Astrocyte (in vitro differentiated cells and primary cell): ENCODE data around the gene TIAM2. TPM values are rescaled to one million over a fixed set of nuclear protein-coding genes. Genes with fewer than 3 reads are reported as not detected.

Experiments
- DNase-seq: peaks from one replicate; pipeline ENCODE4 v3.0.0-alpha.2; 2010; ENCODE audit warnings: low read depth
- FAIRE-seq: peaks from 2 replicates; lab custom pipeline; 2011; peaks lifted over from hg19 to GRCh38; lab: Jason Lieb, UNC
- H2AFZ ChIP-seq: 2 replicates; pipeline ENCODE4 v1.6.0; 2012; ENCODE audit warnings: low read depth, low read length, inconsistent platforms
- H3K27ac ChIP-seq: 2 replicates; pipeline ENCODE4 v1.5.1; 2011; ENCODE audit warnings: low read depth, low read length, inconsistent platforms
- H3K27me3 ChIP-seq: 2 replicates; pipeline ENCODE4 v1.6.0; 2011; ENCODE audit warnings: low read length, inconsistent platforms; ENCODE audit not compliant: insufficient read depth
- H3K36me3 ChIP-seq: 2 replicates; pipeline ENCODE4 v1.5.1; 2011; ENCODE audit warnings: low read length, inconsistent platforms; ENCODE audit not compliant: insufficient read depth
- H3K4me1 ChIP-seq: 2 replicates; pipeline ENCODE4 v1.5.1; 2011; ENCODE audit warnings: low read length, inconsistent platforms; ENCODE audit not compliant: insufficient read depth
- H3K4me2 ChIP-seq: 2 replicates; pipeline ENCODE4 v1.6.0; 2012; ENCODE audit warnings: low read length, inconsistent platforms
- H3K4me3 ChIP-seq: 2 replicates; pipeline ENCODE4 v1.5.1; 2011; ENCODE audit warnings: low read depth, mild to moderate bottlenecking, low read length, inconsistent platforms; ENCODE audit not compliant: insufficient read depth
- H3K79me2 ChIP-seq: 2 replicates; pipeline ENCODE4 v1.6.0; 2012; ENCODE audit warnings: mild to moderate bottlenecking, low read length, inconsistent platforms; ENCODE audit not compliant: insufficient read depth
- H3K9ac ChIP-seq: 2 replicates; pipeline ENCODE4 v1.6.0; 2012; ENCODE audit warnings: mild to moderate bottlenecking, low read length, inconsistent platforms
- H3K9me3 ChIP-seq: 2 replicates; pipeline ENCODE4 v1.5.1; 2012; ENCODE audit warnings: low read depth, mild to moderate bottlenecking, low read length, inconsistent platforms; ENCODE audit not compliant: insufficient read depth
- H4K20me1 ChIP-seq: 2 replicates; pipeline ENCODE4 v1.6.0; 2012; ENCODE audit warnings: low read length, inconsistent platforms; ENCODE audit not compliant: insufficient read depth
- H3K27ac Mint-ChIP-seq: one replicate; pipeline ENCODE4 v1.8.0; 2021; ENCODE audit warnings: mild to moderate bottlenecking, mixed read lengths; ENCODE audit not compliant: unreplicated experiment
- H3K27me3 Mint-ChIP-seq: one replicate; pipeline ENCODE4 v1.8.0; 2021; ENCODE audit warnings: low read depth, mixed read lengths; ENCODE audit not compliant: unreplicated experiment
- H3K36me3 Mint-ChIP-seq: one replicate; pipeline ENCODE4 v1.8.0; 2021; ENCODE audit warnings: low read depth, mixed read lengths; ENCODE audit not compliant: unreplicated experiment
- H3K4me1 Mint-ChIP-seq: one replicate; pipeline ENCODE4 v1.8.0; 2021; ENCODE audit warnings: low read depth, mixed read lengths; ENCODE audit not compliant: unreplicated experiment
- H3K4me3 Mint-ChIP-seq: one replicate; pipeline ENCODE4 v1.8.0; 2021; ENCODE audit warnings: mild to moderate bottlenecking, moderate library complexity, mixed read lengths; ENCODE audit not compliant: unreplicated experiment
- H3K9me3 Mint-ChIP-seq: one replicate; pipeline ENCODE4 v1.8.0; 2021; ENCODE audit warnings: mild to moderate bottlenecking, mixed read lengths; ENCODE audit not compliant: unreplicated experiment
- EZH2 ChIP-seq: IDR thresholded peaks from 2 replicates; pipeline ENCODE4 v1.6.1; 2012; ENCODE audit warnings: mild to moderate bottlenecking, low read length, inconsistent platforms; ENCODE audit not compliant: insufficient read depth
- total RNA-seq: library from RNA; stranded (reverse); gene quantifications from 2 replicates; pipeline ENCODE4 v1.2.1, GENCODE V29; 2021
- TF ChIP-seq, protein P1 (sequence below): IDR thresholded peaks from 2 replicates; pipeline ENCODE4 v1.5.1; 2011; ENCODE audit warnings: low read depth, mild to moderate bottlenecking, inconsistent platforms, low read length, moderate library complexity; ENCODE audit not compliant: insufficient read depth

Gene TIAM2
- total RNA-seq, 1 donor from 2014 or later, result 23.6 TPM

- H3K9me3 Mint-ChIP-seq, result no peaks in the 10 kb centered on the region
- no peak for DNase-seq
- H3K27me3 ChIP-seq, result no peaks in the 10 kb centered on the region
- no peak overlapping the region for H3K4me3 Mint-ChIP-seq
- no peak overlapping the region for H3K27ac ChIP-seq
- no peaks in the 10 kb centered on the region for H3K27me3 Mint-ChIP-seq
- no peak overlapping the region for H3K9ac ChIP-seq
- no peak overlapping the region for H3K4me2 ChIP-seq
- no peaks in the 10 kb centered on the region for H3K79me2 ChIP-seq
- H3K36me3 ChIP-seq, result no peaks in the 10 kb centered on the region
- TF ChIP-seq EZH2, result no peak
- TF ChIP-seq, protein P1, sequence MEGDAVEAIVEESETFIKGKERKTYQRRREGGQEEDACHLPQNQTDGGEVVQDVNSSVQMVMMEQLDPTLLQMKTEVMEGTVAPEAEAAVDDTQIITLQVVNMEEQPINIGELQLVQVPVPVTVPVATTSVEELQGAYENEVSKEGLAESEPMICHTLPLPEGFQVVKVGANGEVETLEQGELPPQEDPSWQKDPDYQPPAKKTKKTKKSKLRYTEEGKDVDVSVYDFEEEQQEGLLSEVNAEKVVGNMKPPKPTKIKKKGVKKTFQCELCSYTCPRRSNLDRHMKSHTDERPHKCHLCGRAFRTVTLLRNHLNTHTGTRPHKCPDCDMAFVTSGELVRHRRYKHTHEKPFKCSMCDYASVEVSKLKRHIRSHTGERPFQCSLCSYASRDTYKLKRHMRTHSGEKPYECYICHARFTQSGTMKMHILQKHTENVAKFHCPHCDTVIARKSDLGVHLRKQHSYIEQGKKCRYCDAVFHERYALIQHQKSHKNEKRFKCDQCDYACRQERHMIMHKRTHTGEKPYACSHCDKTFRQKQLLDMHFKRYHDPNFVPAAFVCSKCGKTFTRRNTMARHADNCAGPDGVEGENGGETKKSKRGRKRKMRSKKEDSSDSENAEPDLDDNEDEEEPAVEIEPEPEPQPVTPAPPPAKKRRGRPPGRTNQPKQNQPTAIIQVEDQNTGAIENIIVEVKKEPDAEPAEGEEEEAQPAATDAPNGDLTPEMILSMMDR, result no peak
- H3K9me3 ChIP-seq, result no peaks in the 10 kb centered on the region
- no peaks in the 10 kb centered on the region for H4K20me1 ChIP-seq
- H3K27ac Mint-ChIP-seq, result peak overlapping the region; percentile 35
- H3K36me3 Mint-ChIP-seq, result peaks cover 10% of the 10 kb centered on the region
- FAIRE-seq, result no peak
- H2AFZ ChIP-seq, result no peak overlapping the region
- H3K4me3 ChIP-seq, result no peak overlapping the region
- H3K4me1 Mint-ChIP-seq, result peaks cover 55% of the 10 kb centered on the region
- H3K4me1 ChIP-seq, result peaks cover 32% of the 10 kb centered on the region
These were observed 157.3 kb downstream of the TIAM2 start for GRCh38 chr6:155152211-155153076.

DNA sequence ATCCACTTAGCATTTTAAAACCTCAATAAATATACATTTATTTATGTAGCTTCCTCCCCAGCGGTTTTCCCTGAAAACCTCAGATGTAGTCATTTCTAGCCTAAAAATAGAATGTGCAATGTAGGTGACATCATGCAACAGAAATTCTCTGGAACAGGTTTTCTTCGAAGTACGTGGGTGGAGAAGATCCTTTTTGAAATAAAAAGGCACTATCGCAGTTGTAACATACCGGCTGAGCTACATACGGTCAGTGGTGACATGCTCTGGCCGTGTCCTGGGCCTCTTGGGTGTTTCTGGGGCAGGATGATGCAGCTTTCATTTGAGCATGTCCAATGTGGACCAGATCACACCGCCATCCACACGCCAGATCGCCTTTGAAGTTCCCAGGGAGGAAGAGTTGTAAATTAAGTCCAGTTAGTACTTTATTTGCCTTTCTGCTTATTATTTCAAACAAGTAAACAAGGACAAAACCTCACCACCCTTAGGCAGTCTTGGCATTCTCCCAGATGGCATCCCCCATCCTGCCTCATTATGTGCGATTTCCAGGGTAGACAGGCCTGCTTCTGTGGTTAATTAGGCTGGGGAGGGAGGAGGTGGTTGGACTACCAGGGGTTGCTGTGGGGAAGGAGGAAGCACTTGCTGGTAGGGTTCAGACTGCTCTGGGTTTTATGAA lies 159.2 kb downstream of the TIAM2 start:
- FAIRE-seq (peak; percentile 58), DNase-seq (peak; percentile 96)
- Histone ChIP-seq H3K36me3 (no peaks in the 10 kb centered on the region), H2AFZ (no peak overlapping the region), H3K9me3 (no peaks in the 10 kb centered on the region), H3K4me2 (peak overlapping the region; percentile 77), H4K20me1 (no peaks in the 10 kb centered on the region), H3K4me3 (peak overlapping the region; percentile 27), H3K79me2 (no peaks in the 10 kb centered on the region), H3K27ac (peak overlapping the region; percentile 92), H3K4me1 (peaks cover 28% of the 10 kb centered on the region), H3K27me3 (no peaks in the 10 kb centered on the region), H3K9ac (peak overlapping the region; percentile 79)
- H3K27me3 Mint-ChIP-seq, result no peaks in the 10 kb centered on the region
- H3K36me3 Mint-ChIP-seq, result peaks cover 6% of the 10 kb centered on the region
- H3K27ac Mint-ChIP-seq, result peak overlapping the region; percentile 79
- H3K4me3 Mint-ChIP-seq, result no peak overlapping the region
- H3K4me1 Mint-ChIP-seq, result peaks cover 58% of the 10 kb centered on the region
- TF ChIP-seq EZH2, result no peak
- TF ChIP-seq, protein P1, result no peak
- H3K9me3 Mint-ChIP-seq, result no peaks in the 10 kb centered on the region
